Activated effector memory CD4-positive, alpha-beta T cell treated with Interleukin-2 at 50 U/mL for 16 hours (primary cell): ENCODE results near the gene ZNF814.
A peak's percentile ranks its signal among the peaks of the same experiment; 100 is the strongest.
"Not testable (repeated sequence)": the region's sequence is repeated elsewhere in the genome, so short reads cannot be mapped to it uniquely, and the experiment has no call there.

ENCODE experiments used
- DNase-seq: peaks from one replicate; pipeline ENCODE4 v3.0.0-alpha.2; 2020

The ZNF814 gene

GRCh38 chr19:57854117-57854516, 34.7 kb downstream of the ZNF814 start:
- DNase-seq, result not testable (repeated sequence)

GRCh38 chr19:57851812-57852603, 36.8 kb downstream of the ZNF814 start:
- DNase-seq, result not testable (repeated sequence)

- no peak for DNase-seq
Measured at GRCh38 chr19:57850553-57851017, 38.3 kb downstream of the ZNF814 start.

GRCh38 chr19:57849666-57850473, 39.0 kb downstream of the ZNF814 start, which contains the start of gene ZNF587:
Gene ZNF587, plus strand, starts transcription at chr19:57849859. Its CDS starts 180 bp downstream, at chr19:57850039.
- DNase-seq, result peak; percentile 65

GRCh38 chr19:57849162-57849665, 39.6 kb downstream of the ZNF814 start:
- DNase-seq, result not testable (repeated sequence)

- DNase-seq, result not testable (repeated sequence)
Measured at GRCh38 chr19:57847164-57847563, 41.7 kb downstream of the ZNF814 start.

DNA sequence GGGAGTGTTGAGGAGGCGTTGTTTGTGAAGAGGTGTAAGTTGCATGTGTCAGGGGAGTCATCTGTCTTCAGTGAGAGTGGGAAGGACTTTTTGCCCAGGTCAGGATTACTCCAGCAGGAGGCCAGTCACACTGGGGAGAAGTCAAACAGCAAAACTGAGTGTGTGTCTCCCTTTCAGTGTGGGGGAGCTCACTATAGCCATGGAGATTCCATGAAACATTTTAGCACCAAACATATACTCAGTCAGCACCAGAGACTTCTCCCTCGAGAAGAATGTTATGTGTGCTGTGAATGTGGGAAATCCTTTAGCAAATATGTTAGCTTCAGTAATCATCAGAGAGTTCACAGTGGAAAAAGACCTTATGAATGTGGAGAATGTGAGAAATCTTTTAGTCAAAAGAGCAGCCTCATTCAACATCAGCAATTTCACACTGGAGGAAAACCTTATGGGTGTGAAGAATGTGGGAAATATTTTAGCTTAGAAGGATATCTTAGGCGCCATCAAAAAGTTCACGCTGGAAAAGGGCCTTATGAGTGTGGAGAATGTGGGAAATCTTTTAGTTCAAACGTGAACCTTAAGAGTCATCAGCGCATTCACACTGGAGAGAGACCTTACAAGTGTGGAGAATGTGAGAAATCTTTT, 47.6 kb downstream of the ZNF814 start:
- DNase-seq, result no peak

DNA sequence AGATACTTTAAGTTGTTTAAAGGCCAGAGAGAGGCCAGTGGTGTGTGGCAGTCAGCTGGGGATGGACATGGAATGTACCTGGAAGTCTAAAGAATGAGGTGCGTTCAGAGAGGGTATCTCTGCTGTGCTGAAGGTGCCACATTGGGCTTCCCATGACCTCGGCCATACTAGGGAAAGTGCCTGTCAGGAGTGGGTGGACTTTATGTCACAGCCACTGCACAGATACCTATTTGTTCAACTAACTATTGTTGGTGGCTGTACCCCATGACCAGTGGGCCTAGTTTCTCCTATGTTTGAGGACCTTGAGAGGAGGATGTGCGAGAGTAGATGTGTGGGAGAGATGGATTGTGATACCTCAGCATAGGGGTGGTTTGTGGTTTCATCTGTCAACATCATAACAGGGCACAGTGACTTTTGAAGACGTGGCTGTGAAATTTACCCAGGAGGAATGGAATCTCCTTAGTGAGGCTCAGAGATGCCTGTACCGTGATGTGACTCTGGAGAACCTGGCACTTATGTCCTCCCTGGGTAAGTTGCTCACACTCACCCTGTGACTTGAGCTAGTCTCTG, 50.1 kb downstream of the ZNF814 start:
- DNase-seq, result not testable (repeated sequence)

DNA sequence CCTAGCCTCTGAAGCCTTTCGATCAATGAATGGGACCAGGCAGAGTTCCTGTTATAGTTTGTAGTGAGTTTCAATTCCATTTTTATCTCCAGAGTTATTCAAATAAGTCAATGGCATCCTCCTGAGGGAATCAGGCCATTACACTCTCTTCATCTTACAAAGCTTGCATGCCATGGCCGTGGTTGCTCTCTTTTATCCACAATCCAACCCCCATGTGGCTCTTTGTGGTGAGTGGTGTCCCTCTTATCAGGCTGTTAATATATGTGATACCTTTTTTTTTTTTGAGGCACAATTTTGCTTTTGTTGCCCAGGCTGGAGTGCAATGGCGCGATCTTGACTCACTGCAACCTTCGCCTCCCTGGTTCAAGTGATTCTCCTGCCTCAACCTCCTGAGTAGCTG, 51.8 kb downstream of the ZNF814 start:
- not testable (repeated sequence) for DNase-seq

GRCh38 chr19:57830071-57830602, 58.7 kb downstream of the ZNF814 start, which contains the start of gene ZNF587B:
Gene ZNF587B, plus strand, starts transcription at chr19:57830299. Its CDS starts 230 bp downstream, at chr19:57830529.
- peak; percentile 13 for DNase-seq

DNA sequence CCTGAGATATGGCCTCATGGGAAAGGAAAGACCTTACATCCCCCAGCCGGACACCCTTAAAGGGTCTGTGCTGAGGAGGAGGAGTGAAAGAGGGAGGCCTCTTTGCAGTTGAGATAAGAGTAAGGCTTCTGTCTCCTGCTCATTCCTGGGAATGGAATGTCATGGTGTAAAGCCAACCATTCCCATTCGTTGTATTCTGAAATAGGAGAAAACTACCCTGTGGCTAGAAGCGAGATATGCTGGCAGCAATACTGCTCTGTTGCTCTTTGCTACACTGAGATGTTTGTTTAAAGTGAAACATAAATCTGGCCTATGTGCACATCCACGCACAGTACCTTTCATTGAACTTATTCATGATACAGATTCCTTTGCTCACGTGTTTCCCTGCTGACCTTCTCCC, 59.5 kb downstream of the ZNF814 start:
- no peak for DNase-seq

- DNase-seq, result no peak
Measured at GRCh38 chr19:57825511-57825910, 63.3 kb downstream of the ZNF814 start.

DNA sequence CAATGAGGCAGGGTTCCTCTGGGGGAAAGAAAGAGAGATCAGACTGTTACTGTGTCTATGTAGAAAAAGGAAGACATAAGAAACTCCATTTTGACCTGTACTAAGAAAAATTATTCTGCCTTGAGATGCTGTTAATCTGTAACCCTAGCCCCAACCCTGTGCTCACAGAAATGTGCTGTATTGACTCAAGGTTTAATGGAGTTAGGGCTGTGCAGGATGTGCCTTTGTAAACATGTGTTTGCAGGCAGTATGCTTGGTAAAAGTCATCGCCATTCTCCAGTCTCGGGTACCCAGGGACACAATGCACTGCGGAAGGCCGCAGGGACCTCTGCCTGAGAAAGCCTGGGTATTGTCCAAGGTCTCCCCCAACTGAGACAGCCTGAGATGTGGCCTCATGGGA, 65.2 kb downstream of the ZNF814 start:
- DNase-seq, result not testable (repeated sequence)

DNA sequence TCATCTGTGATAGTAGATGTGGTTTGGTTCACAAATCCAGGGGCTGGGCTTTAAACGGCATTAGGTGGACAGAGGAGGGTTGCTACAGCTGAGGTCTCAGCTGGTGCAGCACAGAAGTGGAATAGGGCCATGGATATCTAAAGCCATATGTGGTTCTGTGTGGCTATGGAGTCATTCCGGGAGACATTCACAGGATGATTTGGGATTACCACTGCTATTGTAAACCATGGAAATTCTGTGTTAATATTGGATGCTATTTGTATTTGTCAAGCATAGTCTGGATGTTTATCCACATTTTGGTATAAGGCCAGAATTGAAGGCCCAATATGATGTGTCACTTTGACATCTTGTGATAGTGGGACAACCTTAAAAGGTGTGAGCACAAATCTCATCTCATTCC, 65.7 kb downstream of the ZNF814 start:
- DNase-seq, result not testable (repeated sequence)

GRCh38 chr19:57821501-57821900, 67.3 kb downstream of the ZNF814 start:
- not testable (repeated sequence) for DNase-seq

DNA sequence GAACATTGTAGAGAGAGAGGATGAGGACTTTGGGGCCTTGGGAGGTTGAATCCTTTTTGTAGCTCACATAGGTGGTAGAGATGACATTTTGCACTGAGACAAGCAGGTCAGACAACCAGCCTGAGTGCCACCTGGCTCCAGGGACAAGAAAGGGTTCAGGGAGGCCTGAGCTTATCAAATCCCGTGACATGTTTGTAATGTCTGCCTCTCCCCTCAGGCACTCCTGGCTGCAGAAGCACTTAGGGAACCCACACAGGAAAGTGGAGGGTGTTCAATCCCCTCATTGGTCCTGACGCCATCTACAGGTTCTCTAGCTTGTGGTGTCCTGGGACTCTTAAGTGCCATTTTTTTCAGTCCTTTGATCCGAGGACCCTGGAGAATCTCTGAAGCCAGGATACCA, 67.7 kb downstream of the ZNF814 start:
- not testable (repeated sequence) for DNase-seq

DNA sequence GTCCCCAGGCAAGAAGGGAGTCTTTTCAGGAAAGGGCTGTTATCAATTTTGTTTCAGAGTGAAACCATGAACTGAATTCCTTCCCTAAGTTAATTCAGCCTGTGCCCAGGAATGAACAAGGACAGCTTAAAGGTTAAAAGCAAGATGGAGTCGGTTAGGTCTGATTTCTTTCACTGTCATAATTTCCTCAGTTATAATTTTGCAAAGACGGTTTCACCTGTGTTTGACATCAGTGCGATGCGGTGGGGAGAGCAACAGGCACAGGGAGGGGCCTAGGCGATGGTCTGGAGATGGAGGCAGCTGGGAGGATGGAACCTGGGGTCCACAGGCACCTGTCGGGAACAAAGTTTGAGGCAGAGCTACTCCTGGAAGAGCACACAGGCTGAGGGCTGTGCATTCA, 68.2 kb downstream of the ZNF814 start:
- DNase-seq, result no peak

DNA sequence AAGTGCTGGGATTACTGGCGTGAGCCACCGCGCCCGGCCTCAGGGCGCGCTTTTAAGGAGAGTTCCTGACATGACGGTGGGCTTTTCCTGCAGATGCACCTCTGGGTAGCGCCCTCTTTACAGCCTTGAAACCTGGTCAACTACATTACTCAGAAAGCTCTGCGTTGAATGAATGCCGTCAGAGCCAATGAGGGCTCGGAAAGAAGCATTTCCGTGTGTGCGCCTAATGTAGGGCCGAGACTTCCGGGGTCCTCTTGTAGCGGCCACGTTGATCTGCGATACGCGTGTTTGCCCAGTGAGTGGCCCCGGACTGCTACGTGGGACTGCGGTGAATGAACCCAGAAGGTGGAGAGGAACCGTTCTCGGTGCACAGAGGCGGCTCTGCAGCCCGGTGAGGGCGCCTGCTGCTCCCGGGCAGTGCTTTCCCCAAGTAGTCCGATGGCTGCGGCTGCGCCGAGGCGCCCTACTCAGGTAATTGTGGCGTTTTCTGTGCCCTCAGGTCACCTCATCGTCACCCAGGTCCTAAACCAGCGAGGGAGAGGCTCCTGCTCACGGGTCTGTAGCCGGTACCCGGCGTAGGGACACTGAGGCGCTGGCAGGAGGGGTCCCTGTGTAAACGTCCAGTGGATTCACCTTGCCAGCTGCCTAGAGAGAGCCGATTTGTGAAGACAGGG, 69.2 kb downstream of the ZNF814 start:
- peak; percentile 72 for DNase-seq

DNA sequence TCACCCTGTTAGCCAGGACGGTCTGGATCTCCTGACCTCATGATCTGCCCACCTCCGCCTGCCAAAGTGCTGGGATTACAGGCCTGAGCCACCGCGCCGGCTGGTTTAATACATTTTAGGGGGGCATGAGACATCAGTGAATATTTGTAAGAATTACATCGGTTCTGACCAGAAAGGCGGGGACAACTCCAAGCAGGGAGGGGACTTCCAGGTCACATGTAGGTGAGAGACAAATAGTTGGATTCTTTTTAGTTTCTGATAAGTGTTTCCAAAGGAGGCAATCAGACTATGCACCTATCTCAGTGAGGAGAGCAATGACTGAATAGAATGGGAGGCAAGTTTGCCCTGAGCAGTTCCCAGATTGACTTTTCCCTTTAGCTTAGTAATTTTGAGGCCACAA, 70.5 kb downstream of the ZNF814 start:
- DNase-seq, result no peak

GRCh38 chr19:57817976-57818375, 70.9 kb downstream of the ZNF814 start:
- no peak for DNase-seq

GRCh38 chr19:57816652-57817051, 72.2 kb downstream of the ZNF814 start:
- DNase-seq, result no peak
